GM23338 (cell line): ENCODE measurements around the gene MYRFL. TPM values are rescaled to one million over a fixed set of nuclear protein-coding genes. Genes with fewer than 3 reads are reported as not detected.

Source experiments
- ATAC-seq: fragments of 200-7000 bp; cut with Tn5 transposase; 3 replicates; pipeline ENCODE4 v1.9.1; 2020
- DNase-seq: peaks from one replicate; pipeline ENCODE4 v3.0.0-alpha.2; 2015; ENCODE audit warnings: low spot score
- H2AFZ ChIP-seq: fragments of 200-600 bp; sonication (generic); 2 replicates; pipeline ENCODE4 v1.8.0; 2016; ENCODE audit warnings: antibody characterized with exemption, mild to moderate bottlenecking, moderate library complexity
- H3F3A ChIP-seq: fragments of 200-600 bp; sonication (generic); replicated peaks from 2 replicates; pipeline ENCODE4 v1.8.0; 2017; ENCODE audit warnings: antibody characterized with exemption, mixed run types, low read depth
- H3K27ac ChIP-seq: fragments of 200-600 bp; sonication (generic); 2 replicates; pipeline ENCODE4 v1.6.1; 2016; ENCODE audit warnings: low read depth
- H3K27me3 ChIP-seq: fragments of 200-600 bp; sonication (generic); 2 replicates; pipeline ENCODE4 v1.8.0; 2016; ENCODE audit warnings: mild to moderate bottlenecking, mixed run types, moderate library complexity; ENCODE audit not compliant: insufficient read depth
- H3K36me3 ChIP-seq: fragments of 200-600 bp; sonication (generic); 2 replicates; pipeline ENCODE4 v1.8.0; 2016; ENCODE audit warnings: mild to moderate bottlenecking; ENCODE audit not compliant: insufficient read depth
- H3K4me1 ChIP-seq: fragments of 200-600 bp; sonication (generic); 2 replicates; pipeline ENCODE4 v1.8.0; 2016; ENCODE audit warnings: mild to moderate bottlenecking, moderate library complexity; ENCODE audit not compliant: insufficient read depth
- H3K4me2 ChIP-seq: fragments of 200-600 bp; sonication (generic); 2 replicates; pipeline ENCODE4 v1.7.1; 2017; ENCODE audit warnings: mixed run types
- H3K4me3 ChIP-seq: fragments of 200-600 bp; sonication (generic); 2 replicates; pipeline ENCODE4 v1.6.1; 2016; ENCODE audit warnings: mixed run types
- H3K79me2 ChIP-seq: fragments of 200-600 bp; sonication (generic); replicated peaks from 2 replicates; pipeline ENCODE4 v1.8.0; 2017; ENCODE audit warnings: mild to moderate bottlenecking; ENCODE audit not compliant: insufficient read depth
- H3K9me2 ChIP-seq: fragments of 200-600 bp; sonication (generic); 2 replicates; pipeline ENCODE4 v1.8.0; 2017; ENCODE audit not compliant: insufficient read depth
- H4K20me1 ChIP-seq: fragments of 200-600 bp; sonication (generic); replicated peaks from 2 replicates; pipeline ENCODE4 v1.8.0; 2017; ENCODE audit warnings: mild to moderate bottlenecking; ENCODE audit not compliant: insufficient read depth
- H3K27ac Mint-ChIP-seq: 2 replicates; pipeline ENCODE4 v1.8.0; 2020; ENCODE audit warnings: inconsistent platforms, mild to moderate bottlenecking, moderate library complexity, mixed read lengths
- H3K27me3 Mint-ChIP-seq: 3 replicates; pipeline ENCODE4 v1.8.0; 2022; ENCODE audit warnings: low read depth, mild to moderate bottlenecking, moderate library complexity, mixed read lengths, inconsistent platforms; ENCODE audit not compliant: insufficient read depth, poor library complexity
- H3K36me3 Mint-ChIP-seq: 3 replicates; pipeline ENCODE4 v1.8.0; 2021; ENCODE audit warnings: low read depth, mild to moderate bottlenecking, inconsistent platforms, moderate library complexity, mixed read lengths
- H3K4me1 Mint-ChIP-seq: 3 replicates; pipeline ENCODE4 v1.8.0; 2020; ENCODE audit warnings: mild to moderate bottlenecking, inconsistent platforms, mixed read lengths
- H3K4me3 Mint-ChIP-seq: 3 replicates; pipeline ENCODE4 v1.8.0; 2021; ENCODE audit warnings: moderate library complexity, mild to moderate bottlenecking, inconsistent platforms, mixed read lengths
- H3K9me3 Mint-ChIP-seq: 3 replicates; pipeline ENCODE4 v1.8.0; 2020; ENCODE audit warnings: moderate library complexity, mild to moderate bottlenecking, inconsistent platforms, mixed read lengths
- CREB1 ChIP-seq: fragments of 250-450 bp; sonication (Bioruptor Pico); IDR thresholded peaks from 2 replicates; pipeline ENCODE4 v1.5.0; 2020; ENCODE audit warnings: low read depth, mild to moderate bottlenecking, moderate library complexity
- ETS1 ChIP-seq: IDR thresholded peaks from 2 replicates; pipeline ENCODE4 v1.6.1; 2016; ENCODE audit warnings: antibody characterized with exemption
- EZH2 ChIP-seq: fragments of 200-600 bp; sonication (generic); IDR thresholded peaks from one replicate; pipeline ENCODE4 v1.8.0; 2017; ENCODE audit warnings: antibody characterized with exemption, mild to moderate bottlenecking, low read depth; ENCODE audit not compliant: unreplicated experiment
- EZH2phosphoT487 ChIP-seq: fragments of 200-600 bp; sonication (generic); IDR thresholded peaks from one replicate; pipeline ENCODE4 v1.8.1; 2018; ENCODE audit warnings: antibody characterized with exemption; ENCODE audit not compliant: unreplicated experiment
- NANOG ChIP-seq: IDR thresholded peaks from 2 replicates; pipeline ENCODE4 v1.6.1; 2016; ENCODE audit warnings: antibody characterized with exemption, borderline replicate concordance
- POLR2AphosphoS5 ChIP-seq: IDR thresholded peaks from 2 replicates; pipeline ENCODE4 v1.6.1; 2016; ENCODE audit warnings: antibody characterized with exemption, low read depth
- REST ChIP-seq: IDR thresholded peaks from one replicate; pipeline ENCODE4 v1.6.1; 2018; ENCODE audit warnings: antibody characterized with exemption; ENCODE audit not compliant: unreplicated experiment
- ZNF331 ChIP-seq: fragments of 250-450 bp; sonication (Bioruptor Pico); IDR thresholded peaks from 2 replicates; pipeline ENCODE4 v1.5.0; 2020; ENCODE audit warnings: low read depth, mild to moderate bottlenecking, moderate library complexity
- polyA plus RNA-seq: library from polyadenylated mRNA; unstranded; fragments of >200 nt; fragmentation: Nextera tagmentation; extraction: Ambion mirVana; gene quantifications from 2 replicates; pipeline ENCODE4 v1.2.1, GENCODE V29; 2016
- total RNA-seq: library from RNA; depleted of rRNA; stranded (reverse); fragments of >200 nt; shearing (Covaris generic); gene quantifications from 2 replicates; pipeline ENCODE4 v1.2.3, GENCODE V29; 2014
- TF ChIP-seq, protein P1 (sequence below): fragments of 250-450 bp; sonication (Bioruptor Pico); IDR thresholded peaks from 2 replicates; pipeline ENCODE4 v1.5.0; 2020; ENCODE audit warnings: mild to moderate bottlenecking, moderate library complexity

MYRFL gene
- total and polyA plus RNA-seq, 2 experiments from 2014 or later: 2.3 to 2.8 TPM

GRCh38 chr12:69947897-69948296 lies 122.9 kb downstream of the MYRFL start (continued):
- TF ChIP-seq, protein P1, sequence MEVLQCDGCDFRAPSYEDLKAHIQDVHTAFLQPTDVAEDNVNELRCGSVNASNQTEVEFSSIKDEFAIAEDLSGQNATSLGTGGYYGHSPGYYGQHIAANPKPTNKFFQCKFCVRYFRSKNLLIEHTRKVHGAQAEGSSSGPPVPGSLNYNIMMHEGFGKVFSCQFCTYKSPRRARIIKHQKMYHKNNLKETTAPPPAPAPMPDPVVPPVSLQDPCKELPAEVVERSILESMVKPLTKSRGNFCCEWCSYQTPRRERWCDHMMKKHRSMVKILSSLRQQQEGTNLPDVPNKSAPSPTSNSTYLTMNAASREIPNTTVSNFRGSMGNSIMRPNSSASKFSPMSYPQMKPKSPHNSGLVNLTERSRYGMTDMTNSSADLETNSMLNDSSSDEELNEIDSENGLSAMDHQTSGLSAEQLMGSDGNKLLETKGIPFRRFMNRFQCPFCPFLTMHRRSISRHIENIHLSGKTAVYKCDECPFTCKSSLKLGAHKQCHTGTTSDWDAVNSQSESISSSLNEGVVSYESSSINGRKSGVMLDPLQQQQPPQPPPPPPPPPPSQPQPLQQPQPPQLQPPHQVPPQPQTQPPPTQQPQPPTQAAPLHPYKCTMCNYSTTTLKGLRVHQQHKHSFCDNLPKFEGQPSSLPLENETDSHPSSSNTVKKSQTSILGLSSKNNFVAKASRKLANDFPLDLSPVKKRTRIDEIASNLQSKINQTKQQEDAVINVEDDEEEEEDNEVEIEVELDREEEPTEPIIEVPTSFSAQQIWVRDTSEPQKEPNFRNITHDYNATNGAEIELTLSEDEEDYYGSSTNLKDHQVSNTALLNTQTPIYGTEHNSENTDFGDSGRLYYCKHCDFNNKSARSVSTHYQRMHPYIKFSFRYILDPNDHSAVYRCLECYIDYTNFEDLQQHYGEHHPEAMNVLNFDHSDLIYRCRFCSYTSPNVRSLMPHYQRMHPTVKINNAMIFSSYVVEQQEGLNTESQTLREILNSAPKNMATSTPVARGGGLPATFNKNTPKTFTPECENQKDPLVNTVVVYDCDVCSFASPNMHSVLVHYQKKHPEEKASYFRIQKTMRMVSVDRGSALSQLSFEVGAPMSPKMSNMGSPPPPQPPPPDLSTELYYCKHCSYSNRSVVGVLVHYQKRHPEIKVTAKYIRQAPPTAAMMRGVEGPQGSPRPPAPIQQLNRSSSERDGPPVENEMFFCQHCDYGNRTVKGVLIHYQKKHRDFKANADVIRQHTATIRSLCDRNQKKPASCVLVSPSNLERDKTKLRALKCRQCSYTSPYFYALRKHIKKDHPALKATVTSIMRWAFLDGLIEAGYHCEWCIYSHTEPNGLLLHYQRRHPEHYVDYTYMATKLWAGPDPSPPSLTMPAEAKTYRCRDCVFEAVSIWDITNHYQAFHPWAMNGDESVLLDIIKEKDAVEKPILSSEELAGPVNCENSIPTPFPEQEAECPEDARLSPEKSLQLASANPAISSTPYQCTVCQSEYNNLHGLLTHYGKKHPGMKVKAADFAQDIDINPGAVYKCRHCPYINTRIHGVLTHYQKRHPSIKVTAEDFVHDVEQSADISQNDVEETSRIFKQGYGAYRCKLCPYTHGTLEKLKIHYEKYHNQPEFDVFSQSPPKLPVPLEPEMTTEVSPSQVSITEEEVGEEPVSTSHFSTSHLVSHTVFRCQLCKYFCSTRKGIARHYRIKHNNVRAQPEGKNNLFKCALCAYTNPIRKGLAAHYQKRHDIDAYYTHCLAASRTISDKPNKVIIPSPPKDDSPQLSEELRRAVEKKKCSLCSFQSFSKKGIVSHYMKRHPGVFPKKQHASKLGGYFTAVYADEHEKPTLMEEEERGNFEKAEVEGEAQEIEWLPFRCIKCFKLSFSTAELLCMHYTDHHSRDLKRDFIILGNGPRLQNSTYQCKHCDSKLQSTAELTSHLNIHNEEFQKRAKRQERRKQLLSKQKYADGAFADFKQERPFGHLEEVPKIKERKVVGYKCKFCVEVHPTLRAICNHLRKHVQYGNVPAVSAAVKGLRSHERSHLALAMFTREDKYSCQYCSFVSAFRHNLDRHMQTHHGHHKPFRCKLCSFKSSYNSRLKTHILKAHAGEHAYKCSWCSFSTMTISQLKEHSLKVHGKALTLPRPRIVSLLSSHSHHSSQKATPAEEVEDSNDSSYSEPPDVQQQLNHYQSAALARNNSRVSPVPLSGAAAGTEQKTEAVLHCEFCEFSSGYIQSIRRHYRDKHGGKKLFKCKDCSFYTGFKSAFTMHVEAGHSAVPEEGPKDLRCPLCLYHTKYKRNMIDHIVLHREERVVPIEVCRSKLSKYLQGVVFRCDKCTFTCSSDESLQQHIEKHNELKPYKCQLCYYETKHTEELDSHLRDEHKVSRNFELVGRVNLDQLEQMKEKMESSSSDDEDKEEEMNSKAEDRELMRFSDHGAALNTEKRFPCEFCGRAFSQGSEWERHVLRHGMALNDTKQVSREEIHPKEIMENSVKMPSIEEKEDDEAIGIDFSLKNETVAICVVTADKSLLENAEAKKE: no peak
- TF ChIP-seq ZNF331 (CRISPR knock-in tag) (no peak), EZH2 (no peak)

DNA sequence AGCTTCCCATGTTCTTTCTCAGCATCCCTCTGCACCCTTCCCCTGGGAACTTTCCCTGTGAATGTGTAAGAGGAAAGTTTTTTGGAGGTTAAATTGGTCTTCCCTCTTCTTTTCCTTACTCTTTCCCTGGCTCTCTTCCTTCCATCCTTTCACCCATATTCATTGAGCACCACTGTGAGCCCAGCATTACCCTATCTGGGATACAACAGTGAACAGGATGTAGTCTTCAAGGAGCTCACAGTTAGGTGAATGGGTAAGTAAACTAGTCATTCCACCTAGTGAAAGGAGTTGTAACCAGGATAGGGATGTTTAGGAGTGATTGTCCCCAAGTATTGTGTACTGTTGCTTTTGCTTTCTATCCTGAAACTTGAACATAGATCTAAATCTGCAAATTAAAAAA lies 123.8 kb downstream of the MYRFL start:
- ATAC-seq (peak; percentile 82), DNase-seq (peak; percentile 39)
- H3K4me3 Mint-ChIP-seq: no peak overlapping the region
- peaks cover 3% of the 10 kb centered on the region; the same call in 2 of the 3 replicates for H3K9me3 Mint-ChIP-seq
- peaks cover 46% of the 10 kb centered on the region for H3K4me1 Mint-ChIP-seq
- H4K20me1 ChIP-seq: no peaks in the 10 kb centered on the region
- no peak overlapping the region for H3K4me3 ChIP-seq
- no peaks in the 10 kb centered on the region for H3K79me2 ChIP-seq
- H2AFZ ChIP-seq: no peak overlapping the region
- peaks cover 12% of the 10 kb centered on the region; the same call in 2 of the 3 replicates for H3K36me3 Mint-ChIP-seq
- H3K36me3 ChIP-seq: no peaks in the 10 kb centered on the region
- peak overlapping the region; percentile 6; the same call in 1 of the 2 replicates for H3K27ac Mint-ChIP-seq
- no peaks in the 10 kb centered on the region for H3F3A ChIP-seq
- no peak overlapping the region for H3K27ac ChIP-seq
- peaks cover 2% of the 10 kb centered on the region for H3K27me3 Mint-ChIP-seq
- H3K27me3 ChIP-seq: no peaks in the 10 kb centered on the region
- H3K4me1 ChIP-seq: peaks cover 35% of the 10 kb centered on the region
- 0 out of 2 replicates have a peak, but pooled peaks cover 10% of the 10 kb centered on the region for H3K9me2 ChIP-seq
- no peak overlapping the region for H3K4me2 ChIP-seq
- TF ChIP-seq REST: no peak
- TF ChIP-seq EZH2phosphoT487: no peak
- no peak for TF ChIP-seq POLR2AphosphoS5
- no peak for TF ChIP-seq ETS1
- no peak for TF ChIP-seq CREB1 (CRISPR knock-in tag)
- TF ChIP-seq NANOG: no peak
